Stimulated activated effector memory CD8-positive, alpha-beta T cell treated with anti-CD3 and anti-CD28 coated beads, Interleukin-12 subunit alpha, Interleukin-12 subunit beta, amount 100 ng/mL, for 72 hours (primary cell): Measurements from ENCODE around the gene MYO18B.

Source experiments
- ATAC-seq: fragments of 150-1000 bp; cut with Tn5 transposase; 2 replicates; pipeline ENCODE4 v1.10.0; 2021
- DNase-seq, 2 donors: peaks; one replicate each; pipeline ENCODE4 v3.0.0; 2021 to 2022; ENCODE audit warnings: low spot score in 2 of 2
- H3K27ac Mint-ChIP-seq: one replicate; pipeline ENCODE4 v1.8.0; 2022; ENCODE audit warnings: mild to moderate bottlenecking, mixed read lengths
- H3K36me3 Mint-ChIP-seq: one replicate; pipeline ENCODE4 v1.8.0; 2022; ENCODE audit warnings: mild to moderate bottlenecking, mixed read lengths
- H3K4me1 Mint-ChIP-seq: one replicate; pipeline ENCODE4 v1.8.0; 2022; ENCODE audit warnings: mixed read lengths
- H3K4me3 Mint-ChIP-seq: one replicate; pipeline ENCODE4 v1.8.0; 2022; ENCODE audit warnings: mild to moderate bottlenecking, mixed read lengths
- H3K9me3 Mint-ChIP-seq: one replicate; pipeline ENCODE4 v1.8.0; 2022; ENCODE audit warnings: mixed read lengths

The MYO18B gene

GRCh38 chr22:25929321-25929878 lies 187.4 kb downstream of the MYO18B start:
- Mint-ChIP-seq H3K9me3 (no peaks in the 10 kb centered on the region), H3K4me1 (no peaks in the 10 kb centered on the region), H3K27ac (no peak overlapping the region), H3K36me3 (no peaks in the 10 kb centered on the region), H3K4me3 (no peak overlapping the region)
- ATAC-seq (no peak), DNase-seq (no peak)

GRCh38 chr22:25930083-25930482 lies 188.1 kb downstream of the MYO18B start:
- Mint-ChIP-seq H3K9me3 (no peaks in the 10 kb centered on the region), H3K4me3 (no peak overlapping the region), H3K4me1 (no peaks in the 10 kb centered on the region), H3K36me3 (no peaks in the 10 kb centered on the region), H3K27ac (no peak overlapping the region)
- DNase-seq (no peak), ATAC-seq (no peak)

GRCh38 chr22:25930788-25931310 lies 188.9 kb downstream of the MYO18B start:
- Mint-ChIP-seq H3K9me3 (no peaks in the 10 kb centered on the region), H3K36me3 (no peaks in the 10 kb centered on the region), H3K4me3 (no peak overlapping the region), H3K27ac (no peak overlapping the region), H3K4me1 (no peaks in the 10 kb centered on the region)
- ATAC-seq (no peak), DNase-seq (no peak)

- Mint-ChIP-seq H3K9me3 (no peaks in the 10 kb centered on the region), H3K36me3 (no peaks in the 10 kb centered on the region), H3K27ac (no peak overlapping the region), H3K4me3 (no peak overlapping the region), H3K4me1 (no peaks in the 10 kb centered on the region)
- no peak for DNase-seq
- ATAC-seq = no peak
Measured at GRCh38 chr22:25933158-25933788, 191.3 kb downstream of the MYO18B start.

GRCh38 chr22:25935266-25936058 lies 193.5 kb downstream of the MYO18B start:
- H3K27ac Mint-ChIP-seq = no peak overlapping the region
- ATAC-seq (no peak), DNase-seq (no peak)
- no peak overlapping the region for H3K4me3 Mint-ChIP-seq
- no peaks in the 10 kb centered on the region for H3K9me3 Mint-ChIP-seq
- H3K4me1 Mint-ChIP-seq = no peaks in the 10 kb centered on the region
- H3K36me3 Mint-ChIP-seq = no peaks in the 10 kb centered on the region

- Mint-ChIP-seq H3K9me3 (no peaks in the 10 kb centered on the region), H3K27ac (no peak overlapping the region), H3K36me3 (no peaks in the 10 kb centered on the region), H3K4me3 (no peak overlapping the region), H3K4me1 (no peaks in the 10 kb centered on the region)
- no peak for DNase-seq
- no peak for ATAC-seq
Measured at GRCh38 chr22:25938151-25938550, 196.2 kb downstream of the MYO18B start.

- ATAC-seq = no peak
- Mint-ChIP-seq H3K27ac (no peak overlapping the region), H3K4me3 (no peak overlapping the region)
Measured at GRCh38 chr22:25939384-25939783, 197.4 kb downstream of the MYO18B start.

GRCh38 chr22:25940479-25940878 lies 198.5 kb downstream of the MYO18B start:
- no peak for ATAC-seq
- Mint-ChIP-seq H3K9me3 (no peaks in the 10 kb centered on the region), H3K36me3 (no peaks in the 10 kb centered on the region), H3K4me3 (no peak overlapping the region), H3K27ac (no peak overlapping the region), H3K4me1 (no peaks in the 10 kb centered on the region)
- no peak for DNase-seq

More at GRCh38 chr22:25939384-25939783, 197.4 kb downstream of the MYO18B start:
- Mint-ChIP-seq H3K9me3 (no peaks in the 10 kb centered on the region), H3K36me3 (no peaks in the 10 kb centered on the region), H3K4me1 (no peaks in the 10 kb centered on the region)
- no peak for DNase-seq

- Mint-ChIP-seq H3K36me3 (no peaks in the 10 kb centered on the region), H3K9me3 (no peaks in the 10 kb centered on the region), H3K4me1 (no peaks in the 10 kb centered on the region), H3K4me3 (no peak overlapping the region), H3K27ac (no peak overlapping the region)
- no peak for ATAC-seq
- DNase-seq = no peak
Measured at GRCh38 chr22:25941365-25941960, 199.5 kb downstream of the MYO18B start.

- no peak for ATAC-seq
- no peak for DNase-seq
- Mint-ChIP-seq H3K27ac (no peak overlapping the region), H3K4me3 (no peak overlapping the region), H3K4me1 (no peaks in the 10 kb centered on the region), H3K9me3 (no peaks in the 10 kb centered on the region), H3K36me3 (no peaks in the 10 kb centered on the region)
Measured at GRCh38 chr22:25942115-25942855, 200.3 kb downstream of the MYO18B start.

- Mint-ChIP-seq H3K36me3 (no peaks in the 10 kb centered on the region), H3K4me1 (no peaks in the 10 kb centered on the region), H3K9me3 (no peaks in the 10 kb centered on the region), H3K4me3 (no peak overlapping the region), H3K27ac (no peak overlapping the region)
- ATAC-seq (no peak), DNase-seq (no peak)
Measured at GRCh38 chr22:25942856-25943411, 200.9 kb downstream of the MYO18B start.

GRCh38 chr22:25950111-25950510 lies 208.1 kb downstream of the MYO18B start:
- Mint-ChIP-seq H3K9me3 (peaks cover 6% of the 10 kb centered on the region), H3K36me3 (no peaks in the 10 kb centered on the region), H3K27ac (no peak overlapping the region), H3K4me3 (no peak overlapping the region), H3K4me1 (no peaks in the 10 kb centered on the region)
- ATAC-seq (no peak), DNase-seq (no peak)

- Mint-ChIP-seq H3K36me3 (no peaks in the 10 kb centered on the region), H3K4me1 (no peaks in the 10 kb centered on the region)
Measured at GRCh38 chr22:25953276-25953675, 211.3 kb downstream of the MYO18B start.

GRCh38 chr22:25953919-25954318 lies 211.9 kb downstream of the MYO18B start:
- no peaks in the 10 kb centered on the region for H3K36me3 Mint-ChIP-seq
- H3K4me1 Mint-ChIP-seq = no peaks in the 10 kb centered on the region
- ATAC-seq = no peak
- H3K4me3 Mint-ChIP-seq = no peak overlapping the region
- H3K27ac Mint-ChIP-seq = no peak overlapping the region
- H3K9me3 Mint-ChIP-seq = no peaks in the 10 kb centered on the region
- no peak for DNase-seq

More at GRCh38 chr22:25953276-25953675, 211.3 kb downstream of the MYO18B start:
- Mint-ChIP-seq H3K9me3 (peaks cover 3% of the 10 kb centered on the region), H3K4me3 (no peak overlapping the region), H3K27ac (no peak overlapping the region)
- ATAC-seq (no peak), DNase-seq (no peak)

- Mint-ChIP-seq H3K4me1 (no peaks in the 10 kb centered on the region), H3K27ac (no peak overlapping the region), H3K9me3 (no peaks in the 10 kb centered on the region), H3K36me3 (no peaks in the 10 kb centered on the region), H3K4me3 (no peak overlapping the region)
- ATAC-seq (no peak), DNase-seq (no peak)
Measured at GRCh38 chr22:25955323-25955722, 213.3 kb downstream of the MYO18B start.
